Stromal cell of bone marrow (primary cell): ENCODE results near the gene KCNMB2.
A peak's percentile ranks its signal among the peaks of the same experiment; 100 is the strongest.
"Not testable (repeated sequence)": the region's sequence is repeated elsewhere in the genome, so short reads cannot be mapped to it uniquely, and the experiment has no call there.

Source experiments
- DNase-seq: peaks from one replicate; pipeline ENCODE4 v3.0.0-alpha.2; 2012; ENCODE audit warnings: low read depth

The KCNMB2 gene

DNA sequence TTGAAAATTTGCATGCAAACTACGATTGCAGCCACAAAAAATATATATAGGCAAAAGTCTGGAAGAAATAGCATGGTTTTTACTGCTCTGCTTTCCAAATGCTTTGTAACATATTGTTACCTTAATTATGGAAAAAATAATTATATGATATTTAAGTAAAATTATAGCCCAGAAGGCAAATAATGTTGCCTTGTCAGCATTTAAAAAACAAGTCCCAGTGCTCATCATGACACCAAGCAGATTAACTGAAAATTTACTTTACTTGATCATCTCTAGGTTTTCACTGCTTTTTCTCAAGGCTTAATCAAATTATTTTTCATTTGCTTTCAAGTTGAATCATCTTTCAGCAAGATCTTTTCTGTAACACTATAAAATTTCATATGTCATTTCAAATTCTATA, 272.5 kb downstream of the KCNMB2 start:
- DNase-seq = no peak

DNA sequence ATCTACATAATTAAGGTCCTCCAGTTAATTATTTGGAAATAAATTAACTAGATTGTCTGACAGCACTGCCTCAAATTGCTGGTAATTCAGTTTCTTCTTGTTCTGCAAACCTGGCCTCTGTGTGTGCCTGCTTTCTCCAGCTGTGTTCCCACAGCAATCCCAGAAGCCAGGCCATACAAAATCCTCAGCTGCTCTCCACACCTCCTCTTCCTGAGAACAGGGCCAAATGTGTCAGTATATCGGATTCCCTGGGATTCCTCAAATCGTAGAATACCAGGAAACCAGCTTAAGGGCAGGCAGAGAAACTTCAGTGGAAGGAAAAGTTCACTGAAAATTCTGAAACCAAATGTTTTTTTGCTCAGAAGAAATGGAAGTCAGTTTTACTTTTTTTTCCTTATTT, 273.9 kb downstream of the KCNMB2 start:
- DNase-seq = no peak

DNA sequence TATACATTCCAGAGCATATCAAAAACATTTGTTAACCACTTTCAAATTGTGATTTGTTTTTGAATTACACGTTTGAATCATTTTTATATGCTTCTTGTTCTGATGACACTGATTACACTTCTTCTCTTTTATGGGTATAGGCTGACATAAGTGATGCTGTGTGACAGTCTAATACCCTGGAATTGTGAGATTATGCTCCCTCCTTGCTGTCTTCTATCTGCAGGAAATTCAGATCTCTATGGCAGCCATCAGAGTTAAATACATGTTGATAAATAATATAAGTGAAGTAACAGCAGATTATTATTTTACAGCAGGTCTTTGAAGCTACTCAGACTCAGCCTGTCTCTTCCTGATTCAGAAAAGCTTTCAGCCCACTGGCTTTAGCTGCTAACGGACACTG, 286.5 kb downstream of the KCNMB2 start:
- DNase-seq = no peak

DNA sequence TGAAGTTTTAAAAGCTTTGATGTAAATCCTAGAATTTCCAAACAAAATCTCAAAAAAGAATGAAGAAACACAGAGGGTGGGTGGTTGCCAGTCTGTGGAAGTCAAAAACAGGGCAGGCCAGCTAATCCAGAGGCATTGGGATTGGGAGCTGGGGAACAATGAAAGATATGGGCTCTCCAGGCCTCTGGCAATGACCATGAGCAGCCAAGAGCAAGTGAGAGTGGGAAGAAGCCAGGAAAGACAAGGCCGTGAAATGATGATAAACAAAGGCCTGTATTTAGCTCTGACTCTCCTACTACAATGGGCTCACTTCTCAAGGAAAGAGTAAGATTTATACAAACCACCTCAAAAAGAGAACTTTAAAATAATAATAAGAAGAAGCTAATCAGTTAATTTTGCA, 286.9 kb downstream of the KCNMB2 start:
- DNase-seq = no peak

DNA sequence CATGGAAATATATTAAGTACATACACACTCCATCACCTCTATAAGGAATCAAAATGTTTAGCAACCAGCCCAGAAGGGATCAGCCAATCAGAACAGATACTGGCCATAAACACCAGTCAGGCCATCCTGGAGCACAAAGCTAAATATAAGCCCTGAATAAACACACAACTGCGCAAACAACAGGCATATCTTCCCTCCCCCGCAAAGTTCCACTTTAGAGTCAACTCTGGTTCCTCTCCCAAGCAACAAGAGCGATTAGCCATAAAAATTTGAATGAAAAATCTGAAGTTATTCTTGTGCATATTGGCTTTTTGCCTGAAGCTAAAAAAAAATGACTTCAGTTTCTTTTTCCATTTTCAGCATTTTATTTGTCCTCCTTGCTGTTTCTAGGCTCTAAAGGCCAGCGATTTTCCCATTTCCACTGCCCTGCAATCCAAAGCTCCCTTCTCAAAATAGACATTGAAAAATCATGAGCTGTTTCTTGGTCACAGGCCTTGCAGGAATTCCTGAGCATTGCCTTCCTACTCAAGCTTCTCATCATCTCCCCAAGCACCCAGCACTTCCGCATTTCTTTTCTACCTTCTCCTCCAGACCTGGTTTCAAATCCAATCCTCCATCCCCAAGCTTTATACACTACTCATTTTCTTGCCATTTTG, 287.5 kb downstream of the KCNMB2 start:
- peak; percentile 25 for DNase-seq

DNA sequence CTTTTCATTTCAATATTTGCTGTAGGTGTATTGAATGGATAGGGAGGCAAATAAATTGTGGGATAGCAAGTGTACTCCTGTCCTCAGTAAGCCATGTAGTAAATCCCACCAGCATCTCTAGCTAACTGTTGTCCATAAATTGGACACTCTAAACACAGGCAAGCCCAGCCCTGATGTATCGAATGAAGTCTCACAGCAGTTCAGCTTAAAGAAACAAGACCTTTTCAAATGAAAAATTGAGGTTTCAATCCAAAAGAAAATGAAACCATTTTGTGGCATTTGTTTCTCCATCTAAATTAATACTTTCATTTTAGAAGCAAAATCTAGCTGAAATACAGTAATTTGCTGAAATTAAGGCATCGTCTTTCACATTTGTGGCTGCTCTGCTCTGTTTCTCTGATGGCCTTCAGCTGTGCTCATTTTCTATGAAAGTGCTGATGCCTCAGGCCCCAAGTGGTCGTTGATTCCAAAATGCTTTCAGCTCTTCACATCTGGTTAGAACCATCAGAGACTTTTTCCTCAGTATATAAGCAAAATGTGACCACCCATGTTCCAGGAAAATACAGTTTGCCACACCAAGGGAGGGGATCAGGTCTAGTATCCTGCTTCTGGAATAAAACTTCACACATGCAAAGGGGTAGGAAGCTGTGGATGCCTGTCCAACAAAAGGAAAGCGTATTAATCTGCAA, 290.3 kb downstream of the KCNMB2 start:
- no peak for DNase-seq

DNA sequence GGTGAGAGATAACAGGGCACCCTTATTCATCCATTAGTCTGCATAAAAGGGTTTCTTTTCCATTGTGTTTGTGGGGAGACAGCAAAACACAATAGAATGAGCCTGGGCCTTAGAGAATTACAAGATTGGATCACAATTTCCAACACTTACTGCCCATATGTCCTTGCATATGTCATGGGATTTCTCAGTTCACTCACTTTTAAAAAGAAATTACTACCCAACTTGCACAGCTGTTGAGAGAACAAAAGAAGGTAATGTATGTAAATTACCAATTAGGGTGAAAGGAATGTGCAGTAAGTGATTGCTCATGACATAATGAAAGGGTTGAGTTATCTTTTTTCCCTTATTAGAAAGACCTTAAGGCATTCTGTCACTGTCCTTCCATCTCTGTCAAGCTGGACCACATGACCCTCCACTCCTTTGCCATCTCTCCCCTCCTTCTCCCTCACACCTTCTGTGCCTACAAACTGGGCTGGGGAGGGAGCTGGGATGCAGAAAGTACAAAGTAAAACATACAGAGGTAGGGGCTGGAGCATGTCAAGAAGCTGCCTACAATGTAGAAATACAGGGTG, 291.1 kb downstream of the KCNMB2 start:
- DNase-seq = no peak

DNA sequence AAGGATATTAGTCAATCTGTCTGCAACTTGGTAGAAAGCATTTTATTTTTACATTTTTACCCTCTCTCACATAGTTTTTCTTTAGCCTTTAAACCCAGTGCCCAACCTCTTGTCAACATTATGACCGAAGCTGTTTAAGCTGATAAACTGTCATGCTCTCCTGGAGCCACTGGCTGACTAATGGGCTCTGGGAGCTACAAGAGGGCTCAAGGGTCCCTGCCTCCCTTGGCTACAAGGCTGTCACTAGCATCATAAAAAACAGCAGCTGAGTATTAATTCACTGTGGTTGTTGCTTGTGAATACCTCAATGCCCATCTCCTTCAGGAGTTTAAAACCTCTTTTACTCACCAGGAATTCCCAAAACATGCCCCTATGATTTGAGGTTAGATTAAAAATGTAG, 297.5 kb downstream of the KCNMB2 start:
- DNase-seq = no peak

- DNase-seq = no peak
Observed at GRCh38 chr3:178835033-178835432, 298.8 kb downstream of the KCNMB2 start.

GRCh38 chr3:178837512-178837911, 301.3 kb downstream of the KCNMB2 start:
- no peak for DNase-seq

DNA sequence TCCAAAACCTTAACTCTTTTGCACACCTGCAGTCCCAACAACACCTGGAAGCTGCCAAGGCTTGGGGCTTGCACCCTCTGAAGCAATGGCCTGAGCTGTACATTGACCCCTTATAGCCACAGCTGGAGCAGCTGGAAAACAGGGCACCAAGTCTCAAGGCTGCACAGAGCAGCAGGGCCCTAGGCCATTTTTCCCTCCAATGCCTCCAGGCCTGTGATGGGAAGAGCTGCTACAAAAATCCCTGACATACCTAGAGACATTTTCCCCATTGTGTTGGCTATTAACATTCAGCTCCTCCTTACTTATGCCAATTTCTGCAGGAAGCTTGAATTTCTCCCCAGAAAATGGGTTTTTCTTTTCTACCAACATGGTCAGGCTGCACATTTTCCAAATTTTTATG, 304.4 kb downstream of the KCNMB2 start:
- no peak for DNase-seq

GRCh38 chr3:178841011-178841410, 304.8 kb downstream of the KCNMB2 start:
- DNase-seq = no peak

DNA sequence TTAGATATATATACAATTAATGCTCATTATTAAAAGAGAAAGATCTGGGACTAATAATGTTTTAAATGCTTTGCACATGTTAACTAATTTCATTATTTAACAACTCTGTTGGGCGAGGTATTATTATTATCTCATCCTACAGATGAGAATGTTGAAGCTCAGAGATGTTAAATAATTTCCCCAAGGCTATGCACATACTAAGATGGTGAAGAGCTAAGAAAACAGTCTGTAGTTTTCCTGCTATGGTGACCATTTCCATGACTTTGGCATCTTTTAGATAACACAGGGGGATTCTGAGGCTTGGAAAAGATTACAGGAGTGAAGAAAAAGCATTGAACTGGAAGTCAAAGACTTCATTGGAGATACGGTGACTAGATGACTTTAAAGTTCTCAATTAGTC, 308.7 kb downstream of the KCNMB2 start:
- no peak for DNase-seq

- DNase-seq = peak; percentile 82
Observed at GRCh38 chr3:178845420-178846118, 309.3 kb downstream of the KCNMB2 start.

GRCh38 chr3:178847190-178847589, 311.0 kb downstream of the KCNMB2 start:
- DNase-seq = peak; percentile 87

GRCh38 chr3:178849199-178849910, 313.1 kb downstream of the KCNMB2 start:
- DNase-seq = no peak

GRCh38 chr3:178850450-178851190, 314.4 kb downstream of the KCNMB2 start:
- DNase-seq = peak; percentile 13

DNA sequence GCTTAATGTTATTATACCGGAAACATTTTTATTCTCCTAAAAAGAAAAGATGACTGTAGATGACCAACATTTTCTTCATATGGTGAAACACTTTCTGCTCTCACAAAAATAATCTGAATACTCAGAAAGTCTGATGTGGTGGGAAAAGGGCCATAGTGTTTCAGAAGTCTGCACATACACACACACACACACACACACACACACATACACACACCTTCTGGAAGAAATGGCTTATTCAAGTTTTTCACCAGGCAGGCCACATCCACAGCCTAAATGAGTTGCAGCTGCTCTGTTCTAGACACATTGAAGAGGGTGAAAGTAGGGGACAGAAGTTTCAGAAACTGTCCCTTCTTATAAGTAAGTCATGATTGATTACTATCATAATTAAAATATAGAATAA, 315.3 kb downstream of the KCNMB2 start:
- DNase-seq = no peak

GRCh38 chr3:178856804-178857203, 320.6 kb downstream of the KCNMB2 start:
- peak; percentile 54 for DNase-seq

DNA sequence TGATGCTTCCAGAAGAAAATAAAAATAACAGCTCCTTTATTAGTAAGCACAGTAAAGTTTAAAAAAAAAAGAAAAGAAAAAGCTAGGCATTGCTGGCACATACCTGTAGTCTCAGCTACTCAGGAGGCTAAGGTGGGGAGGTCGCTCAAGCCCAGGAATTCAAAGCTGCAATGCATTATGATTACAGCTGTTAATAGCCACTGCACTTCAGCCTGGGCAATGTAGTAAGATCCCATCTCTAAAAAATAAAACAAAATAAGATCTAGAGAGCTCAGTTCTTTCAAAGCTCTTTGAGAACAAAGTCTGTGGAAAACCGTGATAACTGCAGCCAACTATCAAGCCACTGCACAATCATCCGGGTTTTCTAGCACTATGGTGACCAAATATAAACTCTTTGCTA, 323.1 kb downstream of the KCNMB2 start:
- no peak for DNase-seq

- not testable (repeated sequence) for DNase-seq
Observed at GRCh38 chr3:178859900-178860436, 323.7 kb downstream of the KCNMB2 start.
